HUDEP-2 (cell line): Measurements from ENCODE around the gene LMF1.
"Not testable (repeated sequence)": the region's sequence is repeated elsewhere in the genome, so short reads cannot be mapped to it uniquely, and the experiment has no call there.

Experiments used
- DNase-seq, 76 experiments: peaks; one replicate each; lab custom pipeline; 2025; ENCODE audit not compliant: unreplicated experiment in 76 of 76; lab: John Stamatoyannopoulos, UW

The LMF1 gene

DNA sequence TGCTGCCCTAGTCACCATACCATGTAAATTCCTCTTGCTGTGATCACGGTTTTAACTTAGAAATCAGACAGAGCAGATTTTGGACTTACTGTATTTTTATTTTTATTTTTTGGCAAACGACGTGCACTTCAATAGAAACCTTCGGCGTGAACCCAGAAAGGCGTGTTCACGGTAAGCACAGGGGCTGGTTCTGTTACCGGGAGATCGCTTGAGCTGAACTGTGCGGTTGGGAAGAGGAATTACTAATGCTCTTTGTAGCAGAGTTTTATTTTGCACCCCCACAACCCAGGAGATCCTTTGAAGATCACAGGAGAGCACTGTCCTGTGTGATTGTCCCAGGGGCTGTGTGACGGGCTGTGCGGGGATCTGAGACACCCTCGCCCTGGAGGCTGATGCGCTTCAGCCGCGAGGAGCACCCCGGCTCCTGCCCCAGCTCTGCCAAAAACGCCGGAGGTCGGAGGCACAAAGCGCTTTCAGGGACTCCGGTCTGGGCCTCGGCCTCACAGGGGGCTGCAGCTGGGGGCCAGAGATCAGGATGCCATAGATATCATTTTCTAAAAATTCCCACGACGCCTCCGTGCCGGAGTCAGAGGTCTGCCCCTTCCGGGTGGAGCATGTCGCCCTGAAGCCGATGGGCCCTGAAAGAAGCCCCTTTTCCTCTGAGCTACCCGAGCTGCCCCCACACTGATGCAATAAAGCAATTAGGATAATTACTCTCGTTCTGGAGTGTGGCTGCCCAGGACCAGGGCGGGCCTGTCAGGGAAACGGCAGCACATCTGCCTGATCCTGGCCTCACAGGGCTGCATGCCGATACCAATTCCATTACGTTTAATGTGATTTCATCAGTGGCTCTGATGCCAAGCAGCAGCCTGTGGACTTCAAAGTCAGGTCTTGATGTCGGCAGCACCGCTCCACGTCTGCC lies 71.8 kb downstream of the LMF1 start:
- no peak for DNase-seq

DNA sequence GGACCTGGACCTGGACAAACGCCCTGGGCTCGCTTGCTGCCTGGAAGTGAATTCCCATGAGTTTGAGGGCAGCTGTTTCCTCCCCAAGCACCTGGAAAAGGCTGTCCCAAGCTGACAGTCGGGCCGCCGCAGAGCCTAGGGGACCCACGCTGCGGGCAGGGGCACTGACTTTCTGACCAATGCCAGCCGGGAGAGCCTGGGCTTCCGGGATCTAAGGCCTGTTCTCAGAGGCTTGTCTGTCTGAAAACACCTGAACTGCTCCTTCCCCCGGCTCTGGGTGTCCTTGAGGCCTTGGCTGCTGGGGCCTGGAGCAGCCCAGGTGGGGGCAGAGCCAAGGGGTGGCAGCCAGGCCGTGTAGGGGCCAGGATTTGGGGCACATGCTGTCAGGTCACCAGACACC lies 72.6 kb downstream of the LMF1 start:
- no peak for DNase-seq

DNA sequence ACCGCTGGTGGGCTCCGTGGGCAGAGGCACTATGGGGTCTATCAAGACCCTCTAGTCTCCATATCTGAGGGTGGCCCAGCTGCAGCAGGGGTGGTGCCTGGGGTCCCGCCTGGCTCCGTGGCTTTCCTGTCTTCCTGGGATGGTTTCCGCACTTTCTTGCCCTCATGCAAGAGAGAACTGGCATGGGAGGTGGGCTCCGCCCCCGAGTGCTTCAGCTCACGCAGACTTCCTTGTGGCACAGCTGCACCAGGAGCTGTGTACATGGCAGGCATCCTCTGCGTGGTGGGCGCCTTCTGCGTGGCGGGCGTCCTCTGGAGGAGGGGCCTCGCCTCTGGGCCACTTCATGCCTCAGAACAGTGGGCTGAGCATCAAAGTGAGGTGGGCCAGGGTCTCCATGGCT lies 73.1 kb downstream of the LMF1 start:
- DNase-seq, result no peak

DNA sequence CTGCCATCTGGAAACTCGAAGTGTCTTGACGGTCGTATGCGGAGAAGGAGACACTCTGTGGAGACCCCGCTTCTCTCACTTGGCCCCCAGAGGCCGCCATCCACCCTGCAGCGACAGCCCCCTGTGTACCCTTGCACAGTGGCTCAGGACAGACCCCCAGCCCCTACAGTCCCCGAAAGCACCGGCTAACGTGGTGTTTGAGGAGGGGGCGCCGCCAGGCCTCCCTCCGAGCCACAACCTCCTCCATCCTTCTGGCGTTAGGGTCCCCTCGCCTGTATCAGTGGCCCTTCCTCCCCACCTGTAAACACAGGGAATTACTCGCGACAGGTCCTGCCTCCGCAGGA lies 73.6 kb downstream of the LMF1 start:
- DNase-seq, result no peak

DNA sequence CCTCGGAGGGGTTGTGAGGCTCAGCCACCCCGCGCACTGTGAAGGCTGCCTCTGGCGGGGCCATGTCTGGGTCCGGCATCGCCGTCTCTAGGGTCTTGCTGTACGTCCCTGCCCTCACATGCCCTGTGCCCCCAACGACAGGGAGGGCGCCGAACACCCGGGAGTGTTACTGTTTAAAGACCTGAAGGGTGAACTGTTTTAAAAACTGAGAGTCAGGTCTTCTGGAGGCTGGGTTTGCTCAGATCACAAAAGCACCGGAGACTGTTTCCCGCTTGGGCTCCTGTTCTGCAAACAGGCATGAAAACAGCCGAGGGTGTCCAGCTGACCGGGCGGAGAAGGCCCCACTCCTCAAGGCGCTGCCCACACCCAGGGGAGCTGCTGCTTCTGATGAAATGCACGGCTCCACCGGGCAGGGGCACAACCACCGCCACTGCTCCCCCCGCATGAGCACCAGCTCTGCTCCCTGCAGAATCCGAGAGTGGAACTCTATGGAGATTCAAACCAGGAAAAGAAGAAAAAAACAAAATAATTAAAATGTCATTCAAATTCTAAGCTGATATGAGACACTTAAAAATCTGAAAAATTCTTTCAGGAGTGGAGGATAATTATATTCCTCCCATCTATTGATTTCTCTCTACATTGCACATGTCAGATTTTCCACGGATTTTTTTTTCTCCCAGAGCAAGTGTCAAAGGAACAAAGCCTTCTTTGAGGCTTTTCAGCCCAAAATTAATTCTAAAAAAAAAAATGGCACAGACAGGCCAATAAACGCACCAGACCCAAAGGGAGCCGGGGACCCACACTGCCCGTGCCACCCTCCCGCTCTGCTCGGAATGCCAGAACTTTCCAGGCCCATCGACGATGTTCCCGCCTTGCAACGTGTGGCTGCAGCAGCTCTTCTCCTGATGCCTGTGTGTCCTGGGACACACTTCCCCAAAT lies 74.3 kb downstream of the LMF1 start:
- DNase-seq, result no peak

DNA sequence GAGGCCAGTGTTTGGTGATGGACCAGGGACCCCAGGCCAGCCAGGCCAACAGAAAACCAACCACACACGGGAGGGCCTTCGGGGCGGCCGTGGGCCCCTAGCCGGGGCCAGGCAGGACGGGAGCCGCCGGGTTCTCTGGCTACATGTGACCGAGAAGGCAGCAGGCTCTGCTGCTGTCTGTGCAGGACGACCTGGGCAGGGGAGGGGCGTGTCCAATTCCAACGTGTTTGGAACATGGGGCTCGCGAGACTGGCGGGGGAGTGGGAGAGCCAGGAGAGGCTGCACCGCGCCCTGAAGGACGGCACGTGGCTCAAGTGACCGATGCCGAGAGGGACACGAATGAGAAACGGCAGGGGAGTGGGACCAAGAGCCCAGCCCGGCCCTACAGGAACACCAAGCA lies 75.4 kb downstream of the LMF1 start:
- DNase-seq, result no peak

DNA sequence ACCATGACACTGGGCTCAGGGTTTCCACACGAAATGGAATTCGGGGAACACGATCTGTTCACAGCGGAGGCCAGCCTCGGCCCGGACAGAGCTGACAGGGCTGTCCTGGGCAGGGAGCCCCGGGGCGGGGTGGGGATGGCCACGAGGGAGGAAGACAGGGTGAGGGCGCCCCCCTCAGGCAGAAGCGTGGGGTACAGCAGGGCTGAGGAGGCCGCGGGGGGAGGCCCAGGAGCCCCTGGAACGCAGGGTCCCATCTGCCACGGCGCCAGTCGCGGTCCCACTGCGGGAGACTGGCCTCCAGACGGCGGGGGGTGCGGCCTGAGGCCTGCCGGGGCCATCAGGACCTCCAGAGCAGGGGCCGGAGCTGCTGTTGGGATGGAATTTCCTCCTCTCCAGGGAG lies 75.9 kb downstream of the LMF1 start:
- no peak for DNase-seq

DNA sequence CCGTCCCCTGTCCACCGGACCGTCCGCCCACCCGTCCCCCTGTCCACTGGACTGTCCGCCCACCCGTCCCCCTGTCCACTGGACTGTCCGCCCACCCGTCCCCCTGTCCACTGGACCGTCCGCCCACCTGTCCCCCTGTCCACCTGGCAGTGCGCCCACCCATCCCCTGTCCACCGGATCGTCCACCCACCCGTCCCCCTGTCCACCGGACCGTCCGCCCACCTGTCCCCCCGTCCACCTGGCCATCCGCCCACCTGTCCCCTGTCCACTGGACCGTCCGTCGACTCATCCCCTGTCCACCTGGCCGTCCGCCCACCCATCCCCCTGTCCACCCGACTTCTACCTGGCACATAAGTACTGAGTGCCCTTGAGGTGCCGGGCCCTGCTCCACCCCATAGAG lies 76.6 kb downstream of the LMF1 start:
- no peak for DNase-seq

DNA sequence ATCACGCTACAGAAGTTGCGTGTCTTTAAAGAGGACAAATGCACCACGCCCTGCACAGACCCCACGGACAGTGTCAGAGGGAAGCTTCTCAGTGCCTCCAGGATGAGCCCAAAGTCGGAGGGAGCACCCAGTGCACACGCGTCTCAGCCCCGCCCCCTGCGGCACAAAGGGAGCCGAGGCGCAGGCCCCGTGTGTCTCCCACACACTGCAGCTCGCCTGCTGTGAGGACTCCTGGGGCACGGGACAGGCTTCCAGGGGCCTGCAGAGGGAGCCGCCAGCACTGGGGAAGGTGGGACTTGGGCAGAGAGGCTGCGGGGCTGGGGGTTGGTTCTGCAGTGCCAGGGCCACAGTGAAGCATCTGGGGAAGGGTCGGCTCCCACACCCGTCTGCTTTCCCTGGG lies 77.4 kb downstream of the LMF1 start:
- no peak for DNase-seq

DNA sequence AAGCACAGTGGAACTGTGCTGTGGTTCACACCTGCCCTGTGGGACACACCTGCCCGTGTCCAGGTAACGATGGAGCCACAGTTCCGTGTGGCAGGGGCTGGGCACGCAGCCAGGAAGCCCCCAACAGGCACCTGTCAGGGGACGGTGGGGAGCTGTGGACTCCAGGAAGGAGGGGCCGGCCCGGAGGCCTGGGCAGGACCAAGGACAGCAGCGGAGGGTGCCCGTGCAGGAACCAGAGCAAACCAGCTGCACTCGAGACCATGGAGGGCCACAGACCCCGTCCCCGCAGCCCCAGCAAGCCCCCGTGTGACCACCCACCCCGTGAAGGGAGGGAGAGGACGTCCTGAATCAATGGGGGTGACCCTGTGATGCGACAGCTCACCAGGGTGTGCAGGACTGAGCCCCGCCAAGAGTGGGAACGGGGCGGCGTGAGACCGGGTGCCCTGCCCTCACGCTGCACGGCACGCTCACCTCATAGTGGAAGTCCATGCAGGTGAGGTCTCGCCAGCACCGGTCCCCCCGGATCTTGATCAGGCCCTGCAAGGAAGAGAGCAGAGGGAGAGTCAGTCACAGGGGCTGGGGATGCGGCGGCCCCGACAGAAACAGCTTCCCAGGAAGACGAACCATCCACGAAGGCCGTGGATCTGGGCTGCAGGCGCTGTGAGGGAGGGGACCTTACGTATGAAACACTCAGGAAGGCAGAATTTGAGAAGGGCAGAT lies 78.1 kb downstream of the LMF1 start:
- DNase-seq, result no peak

DNA sequence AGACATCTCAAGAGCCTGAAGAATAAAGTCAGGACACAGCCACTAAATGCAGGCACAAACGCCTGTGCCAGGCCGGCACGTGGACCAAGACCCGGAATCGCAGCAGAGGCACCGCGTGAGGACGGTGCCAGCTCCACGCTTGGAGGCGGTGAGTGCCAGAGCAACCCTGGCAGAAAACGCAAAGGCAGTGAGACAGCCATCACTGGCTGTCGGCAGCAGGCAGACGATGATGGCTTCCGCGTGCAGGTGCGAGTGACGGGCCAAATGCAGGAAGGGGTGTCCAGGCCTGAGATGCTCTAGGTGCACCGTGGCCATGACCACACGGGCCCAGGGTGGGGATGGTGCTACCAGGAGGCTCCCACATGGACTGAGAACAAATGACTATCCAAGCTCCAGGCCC lies 78.8 kb downstream of the LMF1 start:
- no peak for DNase-seq

DNA sequence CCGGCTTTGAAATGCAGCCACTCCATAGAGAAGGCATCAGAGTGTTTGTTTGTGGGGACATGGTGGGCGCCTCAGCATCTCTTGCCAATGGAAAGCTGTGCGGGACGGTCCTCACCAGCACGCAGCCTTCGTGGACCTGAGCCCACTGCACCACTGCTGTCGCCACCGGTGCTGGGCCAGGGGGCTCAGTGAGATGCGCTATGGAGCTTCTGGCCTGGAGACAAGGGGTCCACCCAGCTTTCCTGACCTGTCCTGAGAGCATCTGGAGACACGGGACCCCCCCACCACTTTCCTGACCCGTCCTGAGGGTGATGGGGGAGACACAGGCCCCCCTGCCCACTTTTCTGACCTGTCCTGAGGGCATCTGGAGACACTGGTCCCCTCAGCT lies 79.4 kb downstream of the LMF1 start:
- no peak for DNase-seq

DNA sequence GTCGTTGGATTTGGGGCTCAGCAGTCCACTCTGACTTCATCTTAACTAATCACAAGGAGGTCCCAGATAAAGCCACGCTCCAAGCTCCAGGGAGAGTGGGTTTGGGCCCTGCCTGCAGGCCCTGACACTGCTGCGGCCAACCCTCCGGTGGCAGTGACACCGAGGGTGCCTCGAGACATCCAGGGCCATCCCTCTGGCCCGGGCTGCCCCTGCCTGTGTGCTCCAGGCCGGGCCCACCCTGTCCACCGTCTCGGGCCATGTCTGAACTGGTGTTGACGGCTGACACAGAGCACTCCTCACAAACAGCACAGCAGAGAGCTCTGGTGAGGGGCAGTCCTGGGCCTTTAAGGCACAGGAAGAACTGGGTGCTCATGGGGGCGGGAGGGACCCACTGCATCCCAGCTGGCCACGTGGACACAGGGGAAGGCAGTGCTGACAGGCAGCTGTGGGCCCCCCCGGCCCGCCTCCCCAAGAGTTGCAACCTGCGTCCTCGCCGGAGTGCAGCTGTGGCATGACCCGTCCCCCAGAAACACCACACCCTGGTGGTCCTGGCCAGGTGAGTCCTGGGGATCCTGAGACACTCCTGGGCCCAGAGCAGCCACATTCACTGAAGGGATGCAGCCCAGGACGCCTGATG lies 80.0 kb downstream of the LMF1 start:
- no peak for DNase-seq

DNA sequence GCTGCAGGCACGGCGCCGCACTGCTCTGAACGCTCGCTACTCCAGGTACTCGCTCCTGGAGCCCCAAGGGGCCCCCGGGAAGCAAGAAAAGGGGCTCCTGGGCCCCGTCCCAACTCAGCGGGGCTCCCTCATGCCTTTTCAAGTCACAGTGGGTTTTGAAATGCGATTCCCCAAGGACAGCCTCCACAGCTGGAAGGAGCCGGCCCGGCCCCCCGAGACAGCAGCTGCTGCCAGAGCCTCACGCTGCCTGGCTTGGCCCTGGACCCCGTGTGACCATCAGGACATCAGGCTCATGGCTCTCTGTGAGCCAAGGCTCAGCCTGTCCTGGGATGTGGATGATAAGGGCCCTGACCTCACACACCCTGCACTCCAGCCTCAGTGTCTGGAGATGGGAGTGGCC lies 80.6 kb downstream of the LMF1 start:
- no peak for DNase-seq

DNA sequence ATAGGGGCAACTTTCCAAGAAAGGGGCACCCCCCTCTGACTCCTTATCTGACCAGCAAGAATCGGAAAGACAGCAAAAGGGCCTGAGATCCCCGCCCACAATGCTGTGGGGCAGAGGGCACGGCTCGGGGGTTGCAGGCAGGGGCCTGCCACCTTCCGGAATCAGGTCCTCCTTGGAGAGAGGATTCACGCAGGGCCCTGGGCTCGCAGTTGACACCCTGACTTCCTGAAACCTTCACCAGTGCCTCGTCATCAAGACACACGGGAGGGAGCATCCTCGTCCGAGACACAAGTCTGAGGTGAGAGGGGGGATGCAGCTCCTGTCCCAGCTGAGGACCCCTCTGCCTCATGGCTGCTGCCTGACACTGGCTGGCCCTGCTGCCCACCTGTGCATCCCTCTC lies 81.2 kb downstream of the LMF1 start:
- DNase-seq, result no peak

DNA sequence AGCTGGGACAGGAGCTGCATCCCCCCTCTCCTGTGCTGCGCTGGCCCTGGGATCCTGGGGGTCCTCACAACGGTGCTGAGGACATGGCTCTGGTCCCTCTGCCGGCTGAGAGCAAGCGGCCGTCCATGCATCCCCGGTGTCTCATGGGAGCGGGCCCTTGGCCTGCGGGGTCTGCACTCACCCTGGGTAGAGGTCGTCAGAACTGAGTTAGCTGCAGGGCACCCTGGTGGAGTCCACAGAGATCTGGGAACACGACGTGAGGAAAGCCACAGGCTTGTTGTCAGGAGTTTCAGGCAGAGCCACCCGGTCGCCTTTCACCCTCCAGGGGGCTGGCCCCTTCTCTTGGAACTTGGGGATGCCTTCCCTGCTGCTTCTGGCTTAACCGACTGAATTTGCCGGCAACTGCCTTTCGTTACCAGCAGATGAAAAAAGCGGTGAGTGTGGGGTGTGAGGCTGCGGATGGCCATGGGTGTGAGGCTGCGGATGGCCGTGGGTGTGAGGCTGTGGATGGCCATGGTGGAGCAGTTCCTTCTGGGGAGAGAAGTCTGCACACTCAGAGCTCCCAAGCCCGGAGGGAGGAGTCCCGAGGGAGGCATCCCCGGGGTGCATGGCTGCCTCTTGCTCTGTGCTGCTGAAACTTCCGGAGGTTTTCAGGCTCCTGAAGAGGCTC lies 81.7 kb downstream of the LMF1 start:
- DNase-seq, result no peak

DNA sequence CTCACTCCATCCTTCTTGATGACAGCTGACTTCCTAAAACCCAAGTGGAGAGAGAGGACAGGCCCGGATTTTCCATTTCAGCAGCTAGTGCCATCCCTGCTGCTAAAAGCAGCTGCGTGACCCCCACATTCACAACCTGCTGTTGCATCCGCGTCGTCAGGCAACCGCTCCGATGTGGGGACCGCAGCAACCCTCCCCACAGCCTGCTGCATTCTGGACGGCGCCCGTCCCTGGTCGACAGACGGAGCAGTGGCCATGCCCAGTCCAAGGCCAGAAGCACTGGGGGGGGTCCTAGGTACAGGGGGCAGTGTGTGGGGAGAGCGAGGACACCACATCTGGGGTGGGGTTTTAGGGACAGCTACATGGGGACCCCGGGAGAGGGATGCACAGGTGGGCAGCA lies 82.3 kb downstream of the LMF1 start:
- DNase-seq, result not testable (repeated sequence)

DNA sequence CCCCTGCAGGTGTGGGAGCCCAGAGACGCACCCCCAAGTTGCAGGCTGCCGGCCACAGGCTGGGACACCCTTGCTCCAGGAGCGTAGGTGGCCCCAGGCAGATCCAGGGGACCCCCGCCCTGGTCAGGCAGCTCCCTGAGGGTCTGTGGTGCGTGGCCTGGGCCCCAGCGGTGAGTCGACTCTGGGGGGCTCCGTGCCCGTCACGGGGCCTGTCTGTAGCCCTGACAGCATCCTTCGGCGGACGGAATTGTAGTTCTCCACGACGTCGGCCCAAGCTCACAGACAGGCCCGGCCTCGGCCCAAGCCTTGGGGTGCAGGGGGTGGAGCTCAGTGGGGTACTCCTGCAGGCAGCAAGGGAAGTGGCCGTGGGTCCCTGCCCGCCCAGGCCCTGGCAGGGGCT lies 82.9 kb downstream of the LMF1 start:
- DNase-seq, result no peak

DNA sequence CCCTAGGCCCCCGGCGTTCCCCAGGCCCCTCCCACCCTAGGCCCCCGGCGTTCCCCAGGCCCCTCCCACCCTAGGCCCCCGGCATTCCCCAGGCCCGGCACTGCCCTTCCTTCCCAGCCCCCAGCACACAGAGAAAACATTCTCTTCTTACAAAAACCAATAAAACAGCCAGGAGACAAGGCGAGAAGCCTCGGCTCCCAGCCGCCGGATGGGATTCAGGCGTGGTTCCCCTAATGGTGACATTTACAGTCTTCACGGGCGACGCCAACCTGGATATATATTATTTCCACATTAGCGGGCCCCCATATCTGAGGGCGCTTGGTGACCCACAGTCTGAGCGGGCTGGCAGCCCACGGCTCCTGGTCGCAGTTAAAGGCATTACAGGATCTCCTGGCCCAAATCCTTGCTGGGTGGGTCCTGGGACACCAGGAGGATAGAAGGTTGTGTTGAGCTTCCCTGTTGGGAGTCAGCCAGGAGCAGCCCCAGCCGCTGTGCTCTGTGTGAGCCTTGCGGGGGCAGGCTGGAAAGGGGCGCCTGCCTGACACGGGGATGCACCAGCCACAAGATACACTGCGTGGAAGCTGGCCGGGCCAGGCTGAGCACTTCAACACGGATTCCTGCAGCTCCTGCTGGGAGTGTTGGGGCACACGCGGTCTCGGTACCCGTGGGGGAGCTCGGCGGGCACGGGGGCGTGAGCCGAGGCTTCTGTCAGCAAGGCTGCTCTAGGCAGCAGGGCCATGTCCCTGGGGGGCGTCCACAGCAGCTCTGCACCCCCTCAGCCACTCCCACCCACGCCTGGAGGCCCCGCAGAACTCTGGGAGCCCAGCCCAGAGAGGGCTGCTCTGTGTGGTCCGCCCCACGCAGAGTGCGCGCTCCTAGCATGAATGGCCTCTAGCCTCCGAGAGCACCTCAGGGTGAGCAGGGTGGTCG lies 83.7 kb downstream of the LMF1 start:
- no peak for DNase-seq
